Stimulated activated naive CD4-positive, alpha-beta T cell treated with Interleukin-2 at 50 U/mL for 16 hours (primary cell): Measurements from ENCODE around the gene S1PR1.
A peak's percentile ranks its signal among the peaks of the same experiment; 100 is the strongest.

Source experiments
- DNase-seq: peaks from one replicate; lab custom pipeline; 2025; lab: John Stamatoyannopoulos, UW

Gene S1PR1

GRCh38 chr1:101280049-101280592, 43.3 kb downstream of the S1PR1 start:
- no peak for DNase-seq

- DNase-seq: no peak
These were observed 44.3 kb downstream of the S1PR1 start for GRCh38 chr1:101280942-101281654.

- no peak for DNase-seq
These were observed 44.9 kb downstream of the S1PR1 start for GRCh38 chr1:101281751-101282150.

- DNase-seq: no peak
These were observed 45.7 kb downstream of the S1PR1 start for GRCh38 chr1:101282314-101283038.

- DNase-seq: no peak
These were observed 46.6 kb downstream of the S1PR1 start for GRCh38 chr1:101283443-101283842.

- DNase-seq: peak; percentile 45
These were observed 47.2 kb downstream of the S1PR1 start for GRCh38 chr1:101284021-101284420.

- DNase-seq: no peak
These were observed 47.9 kb downstream of the S1PR1 start for GRCh38 chr1:101284622-101285218.

- DNase-seq: no peak
These were observed 49.2 kb downstream of the S1PR1 start for GRCh38 chr1:101285922-101286570.

GRCh38 chr1:101288491-101288944, 51.7 kb downstream of the S1PR1 start:
- DNase-seq: peak; percentile 60

- DNase-seq: no peak
These were observed 53.5 kb downstream of the S1PR1 start for GRCh38 chr1:101290119-101290921.
